H9 (cell line): ENCODE measurements around the gene PEA15. TPM values are rescaled to one million over a fixed set of nuclear protein-coding genes. Genes with fewer than 3 reads are reported as not detected.

Experiments
- DNase-seq: peaks from one replicate; pipeline ENCODE4 v3.0.0-alpha.2; 2017
- H2AFZ ChIP-seq: one replicate; pipeline ENCODE4 v1.6.1; 2013; ENCODE audit warnings: mild to moderate bottlenecking, low read length, control low read depth, moderate library complexity
- H2AK5ac ChIP-seq: 2 replicates; pipeline ENCODE4 v1.6.1; 2013; ENCODE audit warnings: low read length, control low read depth, mixed read lengths; ENCODE audit not compliant: insufficient read length
- H2BK120ac ChIP-seq: one replicate; pipeline ENCODE4 v1.6.1; 2013; ENCODE audit warnings: low read depth, mild to moderate bottlenecking, low read length, control low read depth, inconsistent platforms; ENCODE audit not compliant: poor library complexity, severe bottlenecking
- H2BK12ac ChIP-seq: 2 replicates; pipeline ENCODE4 v1.6.1; 2013; ENCODE audit warnings: low read length, control low read depth, mixed read lengths, low read depth; ENCODE audit not compliant: insufficient read length
- H2BK15ac ChIP-seq: 2 replicates; pipeline ENCODE4 v1.6.1; 2013; ENCODE audit warnings: low read depth, low read length, control low read depth
- H2BK20ac ChIP-seq: one replicate; pipeline ENCODE4 v1.6.1; 2013; ENCODE audit warnings: low read depth, mild to moderate bottlenecking, low read length, control low read depth, inconsistent platforms; ENCODE audit not compliant: poor library complexity, severe bottlenecking
- H2BK5ac ChIP-seq: 2 replicates; pipeline ENCODE4 v1.6.1; 2013; ENCODE audit warnings: low read length, control low read depth, mixed read lengths; ENCODE audit not compliant: insufficient read length
- H3K14ac ChIP-seq: 2 replicates; pipeline ENCODE4 v1.6.1; 2013; ENCODE audit warnings: low read length, control low read depth; ENCODE audit not compliant: insufficient read depth
- H3K18ac ChIP-seq: 2 replicates; pipeline ENCODE4 v1.6.1; 2013; ENCODE audit warnings: low read depth, mild to moderate bottlenecking, mixed read lengths, low read length, control low read depth; ENCODE audit not compliant: insufficient read length
- H3K23ac ChIP-seq: 2 replicates; pipeline ENCODE4 v1.6.1; 2013; ENCODE audit warnings: low read length, control low read depth, mixed read lengths, low read depth; ENCODE audit not compliant: insufficient read length
- H3K23me2 ChIP-seq: 2 replicates; pipeline ENCODE4 v1.6.1; 2013; ENCODE audit warnings: low read depth, mild to moderate bottlenecking, mixed read lengths, low read length, control low read depth; ENCODE audit not compliant: insufficient read length, poor library complexity, severe bottlenecking
- H3K27ac ChIP-seq: 2 replicates; pipeline ENCODE4 v1.5.1; 2013; ENCODE audit warnings: low read length, control low read depth, mixed read lengths, low read depth; ENCODE audit not compliant: insufficient read length
- H3K27me3 ChIP-seq: 2 replicates; pipeline ENCODE4 v1.6.1; 2013; ENCODE audit warnings: low read length, control low read depth, inconsistent platforms; ENCODE audit not compliant: insufficient read depth
- H3K4ac ChIP-seq: 2 replicates; pipeline ENCODE4 v1.6.1; 2013; ENCODE audit warnings: low read depth, mild to moderate bottlenecking, control low read depth, inconsistent platforms, low read length, moderate library complexity
- H3K4me1 ChIP-seq: 2 replicates; pipeline ENCODE4 v1.6.1; 2013; ENCODE audit warnings: low read length, control low read depth, inconsistent platforms; ENCODE audit not compliant: insufficient read depth
- H3K4me2 ChIP-seq: 2 replicates; pipeline ENCODE4 v1.6.1; 2013; ENCODE audit warnings: low read length, control low read depth, mixed read lengths; ENCODE audit not compliant: insufficient read length, insufficient read depth
- H3K56ac ChIP-seq: 2 replicates; pipeline ENCODE4 v1.6.1; 2013; ENCODE audit warnings: low read depth, mild to moderate bottlenecking, mixed read lengths, low read length, control low read depth; ENCODE audit not compliant: insufficient read length
- H3K79me1 ChIP-seq: 2 replicates; pipeline ENCODE4 v1.6.1; 2013; ENCODE audit warnings: low read depth, mild to moderate bottlenecking, moderate library complexity, low read length, control low read depth, inconsistent platforms; ENCODE audit not compliant: insufficient read depth, poor library complexity, severe bottlenecking
- H3K79me2 ChIP-seq: 2 replicates; pipeline ENCODE4 v1.6.1; 2013; ENCODE audit warnings: low read length, control low read depth, inconsistent platforms; ENCODE audit not compliant: insufficient read depth
- H3K9ac ChIP-seq: 2 replicates; pipeline ENCODE4 v1.6.1; 2013; ENCODE audit warnings: low read length, control low read depth, mixed read lengths; ENCODE audit not compliant: insufficient read length; ENCODE audit errors: extremely low read depth
- H3K9me3 ChIP-seq: one replicate; pipeline ENCODE4 v1.6.1; 2013; ENCODE audit warnings: low read depth, low read length, inconsistent platforms; ENCODE audit not compliant: control insufficient read depth
- H3T11ph ChIP-seq: one replicate; pipeline ENCODE4 v1.6.1; 2013; ENCODE audit warnings: mild to moderate bottlenecking, low read length, control low read depth, inconsistent platforms
- H4K20me1 ChIP-seq: one replicate; pipeline ENCODE4 v1.6.1; 2013; ENCODE audit not compliant: control insufficient read depth, insufficient read length, insufficient read depth
- H4K5ac ChIP-seq: 2 replicates; pipeline ENCODE4 v1.6.1; 2013; ENCODE audit warnings: low read depth, mild to moderate bottlenecking, mixed read lengths, low read length, control low read depth; ENCODE audit not compliant: insufficient read length
- H4K8ac ChIP-seq: replicated peaks from 2 replicates; pipeline ENCODE4 v1.6.1; 2013; ENCODE audit warnings: low read length, control low read depth, mixed read lengths, low read depth; ENCODE audit not compliant: insufficient read length
- H4K91ac ChIP-seq: 2 replicates; pipeline ENCODE4 v1.6.1; 2013; ENCODE audit warnings: low read depth, mild to moderate bottlenecking, moderate library complexity, mixed read lengths, low read length, control low read depth; ENCODE audit not compliant: insufficient read length
- H3K27ac Mint-ChIP-seq, 3 experiments: 2 replicates in 2 of 3; 3 replicates in 1 of 3; pipeline ENCODE4 v1.8.0; 2020 to 2021; ENCODE audit warnings: mixed read lengths in 3 of 3, mild to moderate bottlenecking in 1 of 3, moderate library complexity in 1 of 3
- H3K27me3 Mint-ChIP-seq: 2 replicates; pipeline ENCODE4 v1.8.0; 2021; ENCODE audit warnings: low read depth, mild to moderate bottlenecking, moderate library complexity, mixed read lengths
- H3K36me3 Mint-ChIP-seq, 3 experiments: 2 replicates in 2 of 3; 3 replicates in 1 of 3; pipeline ENCODE4 v1.8.0; 2020 to 2021; ENCODE audit warnings: low read depth in 3 of 3, mixed read lengths in 3 of 3; ENCODE audit not compliant: insufficient read depth in 1 of 3
- H3K4me1 Mint-ChIP-seq, 2 experiments: 2 replicates each; pipeline ENCODE4 v1.8.0; 2020; ENCODE audit warnings: mixed read lengths in 2 of 2
- H3K4me3 Mint-ChIP-seq, 2 experiments: 2 replicates in 1 of 2; 3 replicates in 1 of 2; pipeline ENCODE4 v1.8.0; 2020 to 2021; ENCODE audit warnings: mild to moderate bottlenecking in 2 of 2, mixed read lengths in 2 of 2, moderate library complexity in 1 of 2
- H3K9me3 Mint-ChIP-seq, 2 experiments: 2 replicates in 1 of 2; 3 replicates in 1 of 2; pipeline ENCODE4 v1.8.0; 2020; ENCODE audit warnings: mild to moderate bottlenecking in 2 of 2, mixed read lengths in 2 of 2, moderate library complexity in 1 of 2
- CTCF ChIP-seq: fragments of 200-600 bp; sonication (generic); conservative IDR thresholded peaks from 3 replicates; pipeline ENCODE4 v1.8.0; 2021; ENCODE audit warnings: antibody characterized with exemption, mild to moderate bottlenecking
- WGBS: extraction: QIAGEN DNeasy Blood & Tissue Kit; methylation state at CpG from one replicate; pipeline ENCODE4 v1.1.7; 2013; ENCODE audit warnings: missing lambda C conversion rate, low lambda C conversion rate, mixed read lengths; ENCODE audit not compliant: insufficient read length; ENCODE audit errors: extremely low coverage; 5-methylcytosine and 5-hydroxymethylcytosine counted together
- total RNA-seq: library from RNA; stranded (reverse); gene quantifications from 2 replicates; pipeline ENCODE4 v1.2.1, GENCODE V29; 2021

PEA15 gene
- total RNA-seq, 1 experiment from 2014 or later = 82.1 TPM

DNA sequence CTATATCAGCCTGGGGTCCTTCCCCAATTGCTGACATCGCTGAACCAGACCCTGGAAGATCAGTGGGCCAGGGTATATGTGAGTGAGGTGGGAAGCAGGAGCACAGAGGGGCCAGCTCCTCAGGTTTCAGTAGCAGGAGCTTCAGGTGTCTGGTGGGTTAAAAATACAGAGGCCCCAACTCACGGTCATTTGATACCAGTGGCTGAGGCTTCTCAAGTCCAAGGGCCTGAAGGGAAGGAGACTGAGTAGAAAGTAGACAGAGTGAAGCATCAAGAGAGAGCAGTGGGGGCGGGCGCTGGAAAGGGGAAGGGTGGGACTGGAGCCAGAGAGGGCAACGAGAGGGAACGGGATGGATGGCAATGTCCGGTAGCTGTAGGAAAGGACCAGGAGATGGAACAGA, 16.8 kb upstream of the PEA15 start:
- Histone ChIP-seq H3K18ac (no peak overlapping the region), H3K23me2 (no peaks in the 10 kb centered on the region), H3K23ac (no peak overlapping the region), H4K5ac (no peak overlapping the region), H4K20me1 (no peaks in the 10 kb centered on the region), H3K9ac (no peak overlapping the region), H3K9me3 (no peaks in the 10 kb centered on the region), H3K4me1 (peaks cover 3% of the 10 kb centered on the region; the same call in 1 of the 2 replicates), H3K79me2 (no peaks in the 10 kb centered on the region), H3K27me3 (no peaks in the 10 kb centered on the region), H3K14ac (no peak overlapping the region), H4K8ac (no peak overlapping the region), H3T11ph (no peak overlapping the region), H3K79me1 (no peaks in the 10 kb centered on the region), H2BK120ac (no peak overlapping the region), H2BK5ac (no peak overlapping the region), H2BK20ac (no peak overlapping the region), H3K4ac (no peak overlapping the region), H2AFZ (no peak overlapping the region), H4K91ac (no peak overlapping the region), H3K56ac (no peak overlapping the region), H3K4me2 (no peak overlapping the region), H2BK12ac (no peak overlapping the region), H3K27ac (no peak overlapping the region), H2AK5ac (no peak overlapping the region), H2BK15ac (no peak overlapping the region)
- no peak overlapping the region for H3K4me3 Mint-ChIP-seq
- no CpG with 5 or more reads among the region's 7 CpGs for whole genome bisulfite sequencing
- no peak overlapping the region for H3K27ac Mint-ChIP-seq
- TF ChIP-seq CTCF = no peak
- H3K36me3 Mint-ChIP-seq = no peaks in the 10 kb centered on the region; a peak in 1 of 7 replicates
- peaks cover 9 to 11% of the 10 kb centered on the region in 2 experiments; a peak in 3 of 4 replicates for H3K4me1 Mint-ChIP-seq
- H3K27me3 Mint-ChIP-seq = peaks cover 25% of the 10 kb centered on the region
- H3K9me3 Mint-ChIP-seq = no peaks in the 10 kb centered on the region
- DNase-seq = no peak
